PC-3 (cell line): ENCODE measurements around the gene PLXNA4.

Experiments used
- CTCF ChIP-seq: fragments of 300-600 bp; sonication (generic); conservative IDR thresholded peaks from 2 replicates; pipeline ENCODE4 v1.5.1; 2017; ENCODE audit warnings: antibody characterized with exemption, low read depth, mild to moderate bottlenecking, low read length
- EZH2 ChIP-seq: fragments of 300-600 bp; sonication (generic); IDR thresholded peaks from one replicate; pipeline ENCODE4 v1.6.1; 2017; ENCODE audit warnings: antibody characterized with exemption, mild to moderate bottlenecking, low read length; ENCODE audit not compliant: unreplicated experiment
- EZH2phosphoT487 ChIP-seq: fragments of 300-600 bp; sonication (generic); IDR thresholded peaks from 2 replicates; pipeline ENCODE4 v1.6.1; 2018; ENCODE audit warnings: mild to moderate bottlenecking, antibody characterized with exemption, low read length, borderline replicate concordance

DNA sequence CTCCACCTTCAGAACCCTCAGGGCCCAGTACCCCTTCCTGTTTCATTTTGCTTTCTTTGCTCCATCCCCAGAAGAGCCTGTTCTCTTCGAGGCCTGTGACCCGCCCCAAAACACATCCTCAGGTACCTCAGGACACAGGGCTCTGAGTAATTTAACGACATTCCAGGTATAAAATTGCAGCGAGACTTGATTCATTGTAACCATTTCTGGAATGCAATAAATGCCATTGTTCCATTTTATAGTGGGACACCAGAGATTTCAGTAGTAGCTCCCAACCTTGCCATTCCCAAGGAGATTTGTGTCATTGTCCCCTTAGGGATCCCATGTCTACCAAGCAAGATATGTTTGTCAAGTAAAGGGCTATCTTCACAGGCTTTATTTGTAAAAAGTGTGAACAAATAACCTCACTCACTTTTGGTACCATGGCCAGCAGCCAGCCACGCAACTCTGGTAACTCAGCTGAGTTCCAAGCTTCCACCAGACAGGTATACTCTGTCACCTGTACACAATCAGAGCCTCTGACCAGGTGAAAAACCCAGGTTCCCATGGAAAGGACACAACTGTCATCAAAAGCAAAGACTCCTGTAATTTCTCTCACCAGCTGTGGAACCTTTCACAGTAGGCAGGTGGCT, 441.3 kb downstream of the PLXNA4 start:
- TF ChIP-seq CTCF (no peak), EZH2 (no peak), EZH2phosphoT487 (no peak)
